ENCODE results near the gene DOC2B.
"Not testable (repeated sequence)": the region's sequence is repeated elsewhere in the genome, so short reads cannot be mapped to it uniquely, and the experiment has no call there.

Gene DOC2B

GRCh38 chr17:146983-147761 lies 34.3 kb downstream of the DOC2B start:
- WGBS, 2 experiments: 88 to 90% methylated on average over 27 of the region's 27 CpGs
- Histone ChIP-seq H3K27me3 (ENCODE audit: control insufficient read depth, insufficient read depth, low read length, poor library complexity, severe bottlenecking) (peaks cover 16% of the 10 kb centered on the region), H3K36me3 (ENCODE audit: control insufficient read depth, insufficient read depth, low read length) (no peaks in the 10 kb centered on the region), H3K27ac (ENCODE audit: insufficient read depth, low read depth, low read length, poor library complexity, severe bottlenecking) (no peak overlapping the region), H3K9me3 (ENCODE audit: control insufficient read depth, low read length) (no peaks in the 10 kb centered on the region), H3K4me3 (ENCODE audit: insufficient read depth, low read depth, low read length) (no peak overlapping the region), H3K4me1 (ENCODE audit: control insufficient read depth, insufficient read depth, low read length) (peaks cover 6% of the 10 kb centered on the region)

- 83 to 87% methylated on average over 10 of the region's 10 CpGs for WGBS, 2 experiments
- H3K4me1 ChIP-seq (ENCODE audit: control insufficient read depth, insufficient read depth, low read length): peaks cover 6% of the 10 kb centered on the region
- peaks cover 16% of the 10 kb centered on the region for H3K27me3 ChIP-seq (ENCODE audit: control insufficient read depth, insufficient read depth, low read length, poor library complexity, severe bottlenecking)
- H3K36me3 ChIP-seq (ENCODE audit: control insufficient read depth, insufficient read depth, low read length): no peaks in the 10 kb centered on the region
- no peak overlapping the region for H3K4me3 ChIP-seq (ENCODE audit: insufficient read depth, low read depth, low read length)
- H3K27ac ChIP-seq (ENCODE audit: insufficient read depth, low read depth, low read length, poor library complexity, severe bottlenecking): no peak overlapping the region
- no peaks in the 10 kb centered on the region for H3K9me3 ChIP-seq (ENCODE audit: control insufficient read depth, low read length)
Observed at GRCh38 chr17:146546-146945, 34.9 kb downstream of the DOC2B start.

GRCh38 chr17:145671-146541 lies 35.5 kb downstream of the DOC2B start:
- Histone ChIP-seq H3K27me3 (ENCODE audit: control insufficient read depth, insufficient read depth, low read length, poor library complexity, severe bottlenecking) (peaks cover 16% of the 10 kb centered on the region), H3K36me3 (ENCODE audit: control insufficient read depth, insufficient read depth, low read length) (no peaks in the 10 kb centered on the region), H3K4me1 (ENCODE audit: control insufficient read depth, insufficient read depth, low read length) (peaks cover 6% of the 10 kb centered on the region), H3K27ac (ENCODE audit: insufficient read depth, low read depth, low read length, poor library complexity, severe bottlenecking) (no peak overlapping the region), H3K9me3 (ENCODE audit: control insufficient read depth, low read length) (no peaks in the 10 kb centered on the region), H3K4me3 (ENCODE audit: insufficient read depth, low read depth, low read length) (no peak overlapping the region)
- WGBS, 2 experiments: 87 to 89% methylated on average over 16 of the region's 16 CpGs

- peaks cover 6% of the 10 kb centered on the region for H3K4me1 ChIP-seq (ENCODE audit: control insufficient read depth, insufficient read depth, low read length)
- peaks cover 16% of the 10 kb centered on the region for H3K27me3 ChIP-seq (ENCODE audit: control insufficient read depth, insufficient read depth, low read length, poor library complexity, severe bottlenecking)
- no peak overlapping the region for H3K27ac ChIP-seq (ENCODE audit: insufficient read depth, low read depth, low read length, poor library complexity, severe bottlenecking)
- H3K4me3 ChIP-seq (ENCODE audit: insufficient read depth, low read depth, low read length): no peak overlapping the region
- H3K9me3 ChIP-seq (ENCODE audit: control insufficient read depth, low read length): no peaks in the 10 kb centered on the region
- WGBS, 2 experiments: 77 to 80% methylated on average over 7 of the region's 7 CpGs
- no peaks in the 10 kb centered on the region for H3K36me3 ChIP-seq (ENCODE audit: control insufficient read depth, insufficient read depth, low read length)
Observed at GRCh38 chr17:144936-145670, 36.3 kb downstream of the DOC2B start.

- Histone ChIP-seq H3K36me3 (ENCODE audit: control insufficient read depth, insufficient read depth, low read length) (no peaks in the 10 kb centered on the region), H3K4me3 (ENCODE audit: insufficient read depth, low read depth, low read length) (no peak overlapping the region), H3K27me3 (ENCODE audit: control insufficient read depth, insufficient read depth, low read length, poor library complexity, severe bottlenecking) (peaks cover 16% of the 10 kb centered on the region), H3K4me1 (ENCODE audit: control insufficient read depth, insufficient read depth, low read length) (peaks cover 6% of the 10 kb centered on the region), H3K27ac (ENCODE audit: insufficient read depth, low read depth, low read length, poor library complexity, severe bottlenecking) (no peak overlapping the region), H3K9me3 (ENCODE audit: control insufficient read depth, low read length) (no peaks in the 10 kb centered on the region)
- WGBS, 2 experiments: 5 to 6% methylated on average over 44 of the region's 44 CpGs
Observed at GRCh38 chr17:143785-144281, 37.6 kb downstream of the DOC2B start.

GRCh38 chr17:142876-143784 lies 38.3 kb downstream of the DOC2B start:
- Histone ChIP-seq H3K36me3 (ENCODE audit: control insufficient read depth, insufficient read depth, low read length) (no peaks in the 10 kb centered on the region), H3K27ac (ENCODE audit: insufficient read depth, low read depth, low read length, poor library complexity, severe bottlenecking) (no peak overlapping the region), H3K9me3 (ENCODE audit: control insufficient read depth, low read length) (no peaks in the 10 kb centered on the region), H3K27me3 (ENCODE audit: control insufficient read depth, insufficient read depth, low read length, poor library complexity, severe bottlenecking) (peaks cover 16% of the 10 kb centered on the region), H3K4me1 (ENCODE audit: control insufficient read depth, insufficient read depth, low read length) (peaks cover 6% of the 10 kb centered on the region), H3K4me3 (ENCODE audit: insufficient read depth, low read depth, low read length) (no peak overlapping the region)
- 80 to 84% methylated on average over 20 to 23 of the region's 23 CpGs for WGBS, 2 experiments

GRCh38 chr17:142102-142661 lies 39.3 kb downstream of the DOC2B start:
- no peak overlapping the region for H3K27ac ChIP-seq (ENCODE audit: insufficient read depth, low read depth, low read length, poor library complexity, severe bottlenecking)
- H3K36me3 ChIP-seq (ENCODE audit: control insufficient read depth, insufficient read depth, low read length): no peaks in the 10 kb centered on the region
- peaks cover 16% of the 10 kb centered on the region for H3K27me3 ChIP-seq (ENCODE audit: control insufficient read depth, insufficient read depth, low read length, poor library complexity, severe bottlenecking)
- WGBS, 2 experiments: 90 to 95% methylated on average over 23 of the region's 23 CpGs
- no peaks in the 10 kb centered on the region for H3K9me3 ChIP-seq (ENCODE audit: control insufficient read depth, low read length)
- H3K4me1 ChIP-seq (ENCODE audit: control insufficient read depth, insufficient read depth, low read length): peaks cover 6% of the 10 kb centered on the region
- no peak overlapping the region for H3K4me3 ChIP-seq (ENCODE audit: insufficient read depth, low read depth, low read length)

GRCh38 chr17:139401-140205 lies 41.8 kb downstream of the DOC2B start:
- peaks cover 16% of the 10 kb centered on the region for H3K27me3 ChIP-seq (ENCODE audit: control insufficient read depth, insufficient read depth, low read length, poor library complexity, severe bottlenecking)
- 76 to 92% methylated on average over 15 to 17 of the region's 22 CpGs for WGBS, 2 experiments
- H3K27ac ChIP-seq (ENCODE audit: insufficient read depth, low read depth, low read length, poor library complexity, severe bottlenecking); H3K4me3 ChIP-seq (ENCODE audit: insufficient read depth, low read depth, low read length); H3K9me3 ChIP-seq (ENCODE audit: control insufficient read depth, low read length); H3K36me3 ChIP-seq (ENCODE audit: control insufficient read depth, insufficient read depth, low read length); H3K4me1 ChIP-seq (ENCODE audit: control insufficient read depth, insufficient read depth, low read length): not testable (repeated sequence)
